Measurements from ENCODE around the gene CAPN10.
"Not testable (repeated sequence)": the region's sequence is repeated elsewhere in the genome, so short reads cannot be mapped to it uniquely, and the experiment has no call there.

CAPN10 gene, protein sequence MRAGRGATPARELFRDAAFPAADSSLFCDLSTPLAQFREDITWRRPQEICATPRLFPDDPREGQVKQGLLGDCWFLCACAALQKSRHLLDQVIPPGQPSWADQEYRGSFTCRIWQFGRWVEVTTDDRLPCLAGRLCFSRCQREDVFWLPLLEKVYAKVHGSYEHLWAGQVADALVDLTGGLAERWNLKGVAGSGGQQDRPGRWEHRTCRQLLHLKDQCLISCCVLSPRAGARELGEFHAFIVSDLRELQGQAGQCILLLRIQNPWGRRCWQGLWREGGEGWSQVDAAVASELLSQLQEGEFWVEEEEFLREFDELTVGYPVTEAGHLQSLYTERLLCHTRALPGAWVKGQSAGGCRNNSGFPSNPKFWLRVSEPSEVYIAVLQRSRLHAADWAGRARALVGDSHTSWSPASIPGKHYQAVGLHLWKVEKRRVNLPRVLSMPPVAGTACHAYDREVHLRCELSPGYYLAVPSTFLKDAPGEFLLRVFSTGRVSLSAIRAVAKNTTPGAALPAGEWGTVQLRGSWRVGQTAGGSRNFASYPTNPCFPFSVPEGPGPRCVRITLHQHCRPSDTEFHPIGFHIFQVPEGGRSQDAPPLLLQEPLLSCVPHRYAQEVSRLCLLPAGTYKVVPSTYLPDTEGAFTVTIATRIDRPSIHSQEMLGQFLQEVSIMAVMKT

DNA sequence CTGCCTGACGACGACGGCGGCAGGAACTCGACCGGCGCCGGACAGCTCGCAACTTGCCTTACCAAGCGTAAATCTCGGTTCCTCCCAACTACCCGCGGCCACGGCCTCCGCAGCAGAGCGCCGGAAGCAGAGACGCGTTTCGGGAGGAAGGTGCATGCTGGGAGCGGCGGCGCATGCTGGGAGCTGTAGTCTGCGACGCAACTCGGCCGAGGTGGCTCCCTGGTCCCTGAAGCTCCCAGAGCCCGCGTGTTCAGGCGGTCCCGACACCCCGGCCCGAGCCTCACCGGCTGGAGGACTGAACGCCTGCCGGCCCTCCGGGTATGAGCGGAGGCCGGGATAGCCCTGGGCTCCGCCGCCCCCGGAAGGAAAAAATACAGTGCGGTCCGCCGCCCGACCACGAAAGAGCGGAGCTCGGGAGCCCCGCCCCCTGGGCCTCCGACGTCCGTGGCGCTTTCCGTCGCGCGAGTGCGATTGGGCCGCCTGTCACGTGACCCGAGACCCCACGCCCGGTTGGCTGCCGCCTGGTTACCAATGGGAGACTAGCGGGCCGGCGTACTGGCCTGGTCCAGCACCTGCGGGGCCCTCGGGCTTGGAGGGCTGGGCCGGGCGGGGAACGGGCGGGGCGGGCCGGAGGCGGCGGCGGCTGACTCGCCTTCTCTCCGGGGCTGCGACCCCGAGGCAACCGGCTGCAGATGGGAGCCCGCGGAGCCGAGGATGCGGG is at the start of gene CAPN10:
TSS of gene CAPN10 (plus strand) at position 537 of the 721 bp plus-strand sequence. CDS start at position 715, 178 bp downstream.
- Histone ChIP-seq H3K9me3 (ENCODE audit: control insufficient read depth in 5 of 5, low read length in 5 of 5) (no peaks in the 10 kb centered on the region), H3K27me3 (ENCODE audit: control insufficient read depth in 5 of 5, insufficient read depth in 4 of 5, low read length in 5 of 5) (no peaks in the 10 kb centered on the region), H3K36me3 (ENCODE audit: control insufficient read depth in 5 of 5, insufficient read depth in 5 of 5, low read length in 5 of 5) (peaks cover 0 to 26% (median 19%) of the 10 kb centered on the region in 5 donors), H3K9ac (ENCODE audit: low read length in 5 of 5) (peak within 1 kb of the TSS; percentile 92 to 99 (median 94)), H3K4me3 (ENCODE audit: low read depth in 1 of 5, low read length in 5 of 5) (peak within 1 kb of the TSS; percentile 90 to 97 (median 96)), H3K27ac (ENCODE audit: low read depth, low read length) (peak within 1 kb of the TSS; percentile 90), H3K4me1 (ENCODE audit: control insufficient read depth in 5 of 5, insufficient read depth in 5 of 5, low read length in 5 of 5) (peaks cover 21 to 41% (median 35%) of the 10 kb centered on the region in 5 donors)

DNA sequence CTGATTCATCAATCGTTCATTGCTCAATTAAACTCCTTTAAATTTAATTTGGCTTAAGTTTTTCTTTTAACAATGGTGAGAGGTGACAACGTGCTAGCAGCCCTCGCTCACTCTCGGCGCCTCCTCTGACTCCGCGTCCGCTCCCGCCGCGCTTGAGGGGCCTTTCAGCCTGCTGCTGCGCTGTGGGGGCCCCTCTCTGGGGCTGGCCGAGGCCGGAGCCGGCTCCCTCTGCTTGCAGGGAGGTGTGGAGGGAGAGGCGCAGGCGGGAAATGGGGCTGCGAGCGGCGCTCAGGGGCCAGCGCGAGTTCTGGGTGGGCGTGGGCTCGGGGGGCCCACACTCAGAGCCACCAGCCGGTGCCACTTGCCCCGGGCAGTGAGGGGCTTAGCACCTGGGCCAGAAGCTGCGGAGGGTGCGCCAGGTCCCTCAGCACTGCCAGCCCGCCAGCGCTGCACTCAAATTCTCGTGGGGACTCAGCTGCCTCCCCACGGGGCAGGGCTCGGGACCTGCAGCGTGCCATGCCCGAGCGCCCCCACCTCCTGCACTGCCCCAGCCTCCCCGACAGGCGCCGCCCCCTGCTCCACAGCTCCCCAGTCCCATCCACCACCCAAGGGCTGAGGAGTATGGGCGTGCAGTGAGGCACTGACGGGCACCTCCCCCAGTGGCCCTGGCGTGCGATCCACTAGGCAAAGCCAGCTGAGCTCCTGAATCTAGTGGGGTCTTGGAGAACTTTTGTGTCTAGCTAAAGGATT is 48.3 kb upstream of the CAPN10 start:
- no peaks in the 10 kb centered on the region for H3K4me1 ChIP-seq (ENCODE audit: control insufficient read depth in 5 of 5, insufficient read depth in 5 of 5, low read length in 5 of 5)

DNA sequence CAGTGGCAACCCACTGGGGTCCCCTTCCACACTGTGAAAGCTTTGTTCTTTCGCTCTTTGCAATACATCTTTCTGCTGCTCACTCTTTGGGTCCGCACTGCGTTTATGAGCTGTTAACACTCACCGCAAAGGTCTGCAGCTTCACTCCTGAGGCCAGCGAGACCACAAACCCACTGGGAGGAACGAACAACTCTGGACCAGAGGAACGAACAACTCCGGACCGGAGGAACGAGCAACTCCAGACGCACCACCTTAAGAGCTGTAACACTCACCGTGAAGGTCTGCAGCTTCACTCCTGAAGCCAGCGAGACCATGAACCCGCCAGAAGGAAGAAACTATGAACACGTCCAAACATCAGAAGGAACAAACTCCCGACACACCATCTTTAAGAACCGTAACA is 47.4 kb upstream of the CAPN10 start:
- not testable (repeated sequence) for H3K4me1 ChIP-seq (ENCODE audit: control insufficient read depth in 5 of 5, insufficient read depth in 5 of 5, low read length in 5 of 5); H3K9ac ChIP-seq (ENCODE audit: low read length in 5 of 5); H3K9me3 ChIP-seq (ENCODE audit: control insufficient read depth in 5 of 5, low read length in 5 of 5); H3K27ac ChIP-seq (ENCODE audit: low read depth, low read length); H3K4me3 ChIP-seq (ENCODE audit: low read depth in 1 of 5, low read length in 5 of 5); H3K27me3 ChIP-seq (ENCODE audit: control insufficient read depth in 5 of 5, insufficient read depth in 4 of 5, low read length in 5 of 5)
- H3K36me3 ChIP-seq (ENCODE audit: control insufficient read depth in 5 of 5, insufficient read depth in 5 of 5, low read length in 5 of 5): peaks cover 3 to 33% (median 16%) of the 10 kb centered on the region in 5 donors

More for the DNA sequence above, 48.3 kb upstream of the CAPN10 start:
- Histone ChIP-seq H3K9ac (ENCODE audit: low read length in 5 of 5) (no peak overlapping the region), H3K36me3 (ENCODE audit: control insufficient read depth in 5 of 5, insufficient read depth in 5 of 5, low read length in 5 of 5) (peaks cover 3 to 34% (median 16%) of the 10 kb centered on the region in 5 donors), H3K27ac (ENCODE audit: low read depth, low read length) (no peak overlapping the region), H3K4me3 (ENCODE audit: low read depth in 1 of 5, low read length in 5 of 5) (no peak overlapping the region), H3K27me3 (ENCODE audit: control insufficient read depth in 5 of 5, insufficient read depth in 4 of 5, low read length in 5 of 5) (no peaks in the 10 kb centered on the region), H3K9me3 (ENCODE audit: control insufficient read depth in 5 of 5, low read length in 5 of 5) (peaks cover 0 to 3% (median 0%) of the 10 kb centered on the region in 5 donors)

DNA sequence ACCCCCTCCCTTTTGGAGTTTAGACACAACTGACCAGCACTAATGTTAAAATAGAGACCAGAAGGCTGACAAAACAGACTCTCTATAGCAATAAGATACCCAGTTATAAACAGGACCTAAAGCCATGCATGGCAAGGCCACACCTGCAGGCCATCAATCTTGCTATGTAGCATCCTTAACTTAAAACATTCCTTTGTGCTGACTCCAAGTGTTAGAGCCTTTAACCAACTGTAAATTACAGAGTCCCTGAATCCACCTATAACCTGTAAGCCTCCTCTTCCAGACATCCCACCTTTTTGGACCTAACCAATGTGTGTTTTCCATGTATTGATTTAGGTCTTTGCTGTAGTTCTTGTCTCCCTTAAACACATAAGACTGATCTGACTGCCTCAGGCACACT is 46.6 kb upstream of the CAPN10 start:
- Histone ChIP-seq H3K4me1 (ENCODE audit: control insufficient read depth in 5 of 5, insufficient read depth in 5 of 5, low read length in 5 of 5) (no peaks in the 10 kb centered on the region), H3K27me3 (ENCODE audit: control insufficient read depth in 5 of 5, insufficient read depth in 4 of 5, low read length in 5 of 5) (no peaks in the 10 kb centered on the region), H3K36me3 (ENCODE audit: control insufficient read depth in 5 of 5, insufficient read depth in 5 of 5, low read length in 5 of 5) (peaks cover 3 to 27% (median 16%) of the 10 kb centered on the region in 5 donors), H3K4me3 (ENCODE audit: low read depth in 1 of 5, low read length in 5 of 5) (no peak overlapping the region), H3K9ac (ENCODE audit: low read length in 5 of 5) (no peak overlapping the region), H3K27ac (ENCODE audit: low read depth, low read length) (no peak overlapping the region), H3K9me3 (ENCODE audit: control insufficient read depth in 5 of 5, low read length in 5 of 5) (no peaks in the 10 kb centered on the region)

DNA sequence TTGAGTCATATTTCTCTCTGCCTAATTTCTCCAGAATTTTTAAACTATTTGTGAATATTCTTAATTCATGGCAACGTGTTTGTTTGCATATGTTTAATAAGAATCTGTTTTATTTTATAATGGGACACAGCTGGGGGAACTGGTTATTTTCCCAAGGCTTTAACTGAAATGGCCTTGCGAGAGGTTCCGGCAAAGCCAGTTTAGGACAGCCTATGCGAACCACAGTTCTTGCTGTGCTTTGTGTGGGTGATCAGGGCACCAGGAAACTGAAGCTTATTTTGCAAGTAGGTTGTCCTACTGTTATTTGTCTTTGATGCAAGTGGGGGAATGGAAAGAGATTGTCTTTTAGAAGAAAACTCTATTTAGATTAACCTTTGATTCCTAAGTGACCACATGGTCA is 35.2 kb upstream of the CAPN10 start:
- Histone ChIP-seq H3K36me3 (ENCODE audit: control insufficient read depth in 5 of 5, insufficient read depth in 5 of 5, low read length in 5 of 5) (peaks cover 4 to 15% (median 9%) of the 10 kb centered on the region in 5 donors), H3K4me1 (ENCODE audit: control insufficient read depth in 5 of 5, insufficient read depth in 5 of 5, low read length in 5 of 5) (peaks cover 0 to 5% (median 0%) of the 10 kb centered on the region in 5 donors), H3K27me3 (ENCODE audit: control insufficient read depth in 5 of 5, insufficient read depth in 4 of 5, low read length in 5 of 5) (no peaks in the 10 kb centered on the region), H3K9ac (ENCODE audit: low read length in 5 of 5) (no peak overlapping the region), H3K9me3 (ENCODE audit: control insufficient read depth in 5 of 5, low read length in 5 of 5) (no peaks in the 10 kb centered on the region), H3K4me3 (ENCODE audit: low read depth in 1 of 5, low read length in 5 of 5) (no peak overlapping the region), H3K27ac (ENCODE audit: low read depth, low read length) (no peak overlapping the region)

DNA sequence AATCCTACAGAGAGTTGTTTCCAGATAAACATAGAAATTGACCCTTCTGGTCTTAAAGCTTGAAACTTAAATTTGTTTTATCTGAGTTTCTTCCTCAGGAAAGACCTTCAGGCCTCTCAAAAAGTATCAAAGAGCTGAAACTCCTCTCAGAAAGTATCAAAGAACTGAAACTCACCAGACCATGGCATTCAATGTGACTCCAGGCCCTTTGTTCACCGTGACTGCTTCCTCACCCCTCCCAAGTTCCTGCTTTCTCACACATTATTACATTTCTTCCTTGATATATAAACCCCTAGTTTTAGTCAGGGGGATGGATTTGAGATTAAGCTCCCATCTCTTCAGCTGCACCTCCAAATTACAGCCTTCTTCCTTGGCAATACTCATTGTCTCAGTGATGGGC is 34.7 kb upstream of the CAPN10 start:
- Histone ChIP-seq H3K36me3 (ENCODE audit: control insufficient read depth in 5 of 5, insufficient read depth in 5 of 5, low read length in 5 of 5) (peaks cover 4 to 15% (median 9%) of the 10 kb centered on the region in 5 donors), H3K27ac (ENCODE audit: low read depth, low read length) (no peak overlapping the region)

DNA sequence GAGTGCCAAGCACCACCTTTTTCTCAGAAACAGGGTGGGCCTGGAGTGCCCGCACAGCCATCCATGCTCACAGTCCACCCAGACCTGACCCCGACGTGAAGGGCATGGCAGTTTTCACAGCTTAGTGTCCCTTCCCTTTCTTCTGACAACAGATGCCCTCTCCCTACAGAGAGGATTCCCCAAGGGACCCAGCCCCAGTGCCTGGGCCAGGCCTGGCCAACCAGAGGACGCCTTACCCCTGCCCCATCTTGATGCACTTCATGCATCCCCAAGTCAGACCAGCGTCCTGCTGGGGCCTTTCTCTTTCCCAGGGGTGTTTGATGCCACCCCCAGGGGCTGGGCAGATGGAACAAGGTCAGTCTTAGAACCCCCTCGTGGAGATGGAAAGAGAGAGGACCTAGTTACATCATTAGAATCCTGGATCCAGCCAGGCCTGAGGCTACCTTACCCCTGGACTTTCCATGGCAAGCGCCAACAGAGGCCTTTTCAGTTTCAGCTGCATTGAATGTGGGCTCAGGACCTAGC is 32.5 kb upstream of the CAPN10 start:
- Histone ChIP-seq H3K4me3 (ENCODE audit: low read depth in 1 of 5, low read length in 5 of 5) (no peak overlapping the region), H3K9ac (ENCODE audit: low read length in 5 of 5) (no peak overlapping the region), H3K36me3 (ENCODE audit: control insufficient read depth in 5 of 5, insufficient read depth in 5 of 5, low read length in 5 of 5) (peaks cover 4 to 15% (median 9%) of the 10 kb centered on the region in 5 donors), H3K4me1 (ENCODE audit: control insufficient read depth in 5 of 5, insufficient read depth in 5 of 5, low read length in 5 of 5) (peaks cover 0 to 27% (median 21%) of the 10 kb centered on the region in 5 donors), H3K27ac (ENCODE audit: low read depth, low read length) (no peak overlapping the region), H3K27me3 (ENCODE audit: control insufficient read depth in 5 of 5, insufficient read depth in 4 of 5, low read length in 5 of 5) (peaks cover 0 to 2% (median 0%) of the 10 kb centered on the region in 5 donors), H3K9me3 (ENCODE audit: control insufficient read depth in 5 of 5, low read length in 5 of 5) (no peaks in the 10 kb centered on the region)

More for the DNA sequence above, 34.7 kb upstream of the CAPN10 start:
- H3K9me3 ChIP-seq (ENCODE audit: control insufficient read depth in 5 of 5, low read length in 5 of 5): no peaks in the 10 kb centered on the region
- H3K4me3 ChIP-seq (ENCODE audit: low read depth in 1 of 5, low read length in 5 of 5): no peak overlapping the region
- no peak overlapping the region for H3K9ac ChIP-seq (ENCODE audit: low read length in 5 of 5)
- peaks cover 0 to 7% (median 2%) of the 10 kb centered on the region in 5 donors for H3K4me1 ChIP-seq (ENCODE audit: control insufficient read depth in 5 of 5, insufficient read depth in 5 of 5, low read length in 5 of 5)
- H3K27me3 ChIP-seq (ENCODE audit: control insufficient read depth in 5 of 5, insufficient read depth in 4 of 5, low read length in 5 of 5): no peaks in the 10 kb centered on the region

DNA sequence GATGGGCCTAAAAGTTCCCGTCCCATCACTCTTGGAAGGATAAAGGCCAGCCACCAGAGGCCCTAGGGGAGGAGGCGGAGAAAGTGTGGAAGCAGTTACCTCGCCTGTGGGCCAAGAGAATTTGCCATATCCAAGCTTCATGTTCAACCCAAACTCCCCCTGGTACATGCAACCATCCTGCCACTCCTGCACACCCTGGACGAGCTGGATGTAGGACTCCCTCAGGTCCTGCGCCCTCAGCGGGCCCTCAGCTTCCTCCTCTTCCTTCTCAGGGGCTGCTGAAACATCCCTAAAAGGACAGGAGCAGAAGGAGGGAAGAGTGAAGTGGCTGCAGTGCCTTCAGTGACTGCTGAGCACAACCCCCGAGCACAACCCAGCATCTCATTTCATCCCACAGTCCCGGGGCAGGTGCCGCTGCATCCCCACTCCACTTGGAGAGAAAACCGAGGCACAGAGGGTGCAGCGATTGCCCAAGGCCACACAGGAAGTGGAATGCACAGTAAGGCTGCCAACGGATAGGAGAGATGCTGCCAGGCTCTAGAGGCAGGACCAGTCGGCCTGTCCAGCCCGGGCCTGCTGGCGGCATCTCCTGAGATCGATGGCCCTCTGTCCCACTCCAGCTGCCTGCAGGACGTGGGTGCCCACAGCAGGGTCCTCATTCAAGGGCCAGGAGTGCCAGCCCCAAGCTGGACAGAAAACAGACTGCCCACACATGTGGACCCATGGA is 31.6 kb upstream of the CAPN10 start:
- Histone ChIP-seq H3K9me3 (ENCODE audit: control insufficient read depth in 5 of 5, low read length in 5 of 5) (no peaks in the 10 kb centered on the region), H3K27me3 (ENCODE audit: control insufficient read depth in 5 of 5, insufficient read depth in 4 of 5, low read length in 5 of 5) (peaks cover 0 to 2% (median 0%) of the 10 kb centered on the region in 5 donors), H3K4me1 (ENCODE audit: control insufficient read depth in 5 of 5, insufficient read depth in 5 of 5, low read length in 5 of 5) (peaks cover 0 to 36% (median 30%) of the 10 kb centered on the region in 5 donors), H3K27ac (ENCODE audit: low read depth, low read length) (no peak overlapping the region), H3K9ac (ENCODE audit: low read length in 5 of 5) (no peak overlapping the region), H3K36me3 (ENCODE audit: control insufficient read depth in 5 of 5, insufficient read depth in 5 of 5, low read length in 5 of 5) (peaks cover 4 to 15% (median 9%) of the 10 kb centered on the region in 5 donors), H3K4me3 (ENCODE audit: low read depth in 1 of 5, low read length in 5 of 5) (no peak overlapping the region)
